GM10266 (cell line): ENCODE measurements around the gene ATG10.

Experiments used
- DNase-seq: peaks from one replicate; pipeline ENCODE4 v3.0.0; 2012; ENCODE audit errors: extremely low spot score
- TF ChIP-seq, protein P1 (sequence below): IDR thresholded peaks from 2 replicates; pipeline ENCODE4 v1.5.1; 2012; ENCODE audit warnings: mild to moderate bottlenecking, low read depth; ENCODE audit not compliant: control insufficient read depth, insufficient read depth; ENCODE audit errors: missing control alignments

ATG10 gene

DNA sequence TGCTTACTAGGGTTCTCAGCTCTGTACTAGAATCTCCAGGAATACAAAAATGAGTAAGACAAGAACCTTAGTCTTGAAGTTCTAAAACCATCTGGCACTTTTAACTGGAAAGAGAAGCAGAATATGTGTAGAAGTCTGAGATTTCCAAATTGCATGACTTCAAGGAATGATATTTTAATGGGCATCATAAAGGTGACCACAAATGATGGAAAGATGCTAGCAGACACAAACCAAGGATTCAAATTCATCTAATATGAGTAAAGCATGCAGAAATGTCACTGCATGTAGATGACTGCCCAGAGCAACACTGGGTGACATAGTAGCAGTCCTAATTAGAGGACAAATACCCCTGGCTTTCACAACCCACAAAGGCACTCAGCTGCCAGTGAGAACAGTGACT, 189.1 kb downstream of the ATG10 start:
- TF ChIP-seq, protein P1, sequence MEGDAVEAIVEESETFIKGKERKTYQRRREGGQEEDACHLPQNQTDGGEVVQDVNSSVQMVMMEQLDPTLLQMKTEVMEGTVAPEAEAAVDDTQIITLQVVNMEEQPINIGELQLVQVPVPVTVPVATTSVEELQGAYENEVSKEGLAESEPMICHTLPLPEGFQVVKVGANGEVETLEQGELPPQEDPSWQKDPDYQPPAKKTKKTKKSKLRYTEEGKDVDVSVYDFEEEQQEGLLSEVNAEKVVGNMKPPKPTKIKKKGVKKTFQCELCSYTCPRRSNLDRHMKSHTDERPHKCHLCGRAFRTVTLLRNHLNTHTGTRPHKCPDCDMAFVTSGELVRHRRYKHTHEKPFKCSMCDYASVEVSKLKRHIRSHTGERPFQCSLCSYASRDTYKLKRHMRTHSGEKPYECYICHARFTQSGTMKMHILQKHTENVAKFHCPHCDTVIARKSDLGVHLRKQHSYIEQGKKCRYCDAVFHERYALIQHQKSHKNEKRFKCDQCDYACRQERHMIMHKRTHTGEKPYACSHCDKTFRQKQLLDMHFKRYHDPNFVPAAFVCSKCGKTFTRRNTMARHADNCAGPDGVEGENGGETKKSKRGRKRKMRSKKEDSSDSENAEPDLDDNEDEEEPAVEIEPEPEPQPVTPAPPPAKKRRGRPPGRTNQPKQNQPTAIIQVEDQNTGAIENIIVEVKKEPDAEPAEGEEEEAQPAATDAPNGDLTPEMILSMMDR: no peak
- DNase-seq: no peak

DNA sequence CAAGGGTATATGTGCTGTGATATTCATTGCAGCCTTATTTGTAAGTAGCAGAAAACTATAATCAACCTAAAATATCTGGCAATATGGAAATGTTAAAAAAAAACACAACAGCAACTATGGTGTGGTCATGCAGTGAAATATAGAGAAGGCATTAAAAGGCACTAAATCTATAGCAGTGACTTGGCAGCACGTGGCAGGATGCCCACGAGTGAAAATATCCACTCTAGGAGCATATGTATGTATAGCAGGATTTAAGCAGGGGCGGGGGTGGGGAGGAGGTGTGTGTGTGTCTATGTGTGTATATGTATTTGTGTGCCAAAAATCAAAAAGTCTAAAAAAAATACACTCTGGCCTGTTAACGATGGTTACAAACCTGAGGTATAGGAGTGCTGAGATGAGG, 190.8 kb downstream of the ATG10 start:
- TF ChIP-seq, protein P1: no peak
- no peak for DNase-seq

DNA sequence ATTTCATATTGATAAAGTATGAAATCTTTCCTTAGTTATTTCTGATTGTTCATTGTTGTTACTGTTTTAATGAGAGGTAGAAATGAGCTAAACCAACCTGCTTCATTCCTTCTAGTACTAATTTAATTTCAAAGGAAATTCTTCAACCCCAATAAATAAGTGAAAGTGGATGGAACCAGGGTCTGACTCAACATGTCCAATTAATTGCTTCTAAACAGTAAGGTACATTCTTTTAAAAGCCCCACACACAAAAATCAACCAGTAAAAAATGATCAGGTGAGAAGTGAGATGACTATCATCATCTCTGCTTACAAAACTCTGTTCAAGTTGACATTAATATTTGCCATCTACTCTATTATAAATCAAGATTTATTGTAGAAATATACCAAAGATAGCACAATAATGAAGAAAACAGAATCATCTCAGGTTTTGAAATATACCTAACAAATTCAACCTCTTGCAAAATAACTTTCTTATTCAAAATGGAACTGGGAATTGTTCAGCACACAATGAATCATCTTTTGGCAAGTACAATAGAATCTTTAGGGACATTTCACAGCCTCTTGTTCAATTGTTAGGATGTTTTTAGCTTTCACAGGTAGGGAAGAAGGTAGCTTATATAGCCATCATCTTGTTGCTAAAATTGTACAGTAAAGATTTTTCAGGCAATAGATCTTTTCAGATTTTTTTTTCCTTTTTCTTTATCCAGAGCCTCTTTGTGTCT, 191.8 kb downstream of the ATG10 start:
- DNase-seq: no peak
- TF ChIP-seq, protein P1: no peak

DNA sequence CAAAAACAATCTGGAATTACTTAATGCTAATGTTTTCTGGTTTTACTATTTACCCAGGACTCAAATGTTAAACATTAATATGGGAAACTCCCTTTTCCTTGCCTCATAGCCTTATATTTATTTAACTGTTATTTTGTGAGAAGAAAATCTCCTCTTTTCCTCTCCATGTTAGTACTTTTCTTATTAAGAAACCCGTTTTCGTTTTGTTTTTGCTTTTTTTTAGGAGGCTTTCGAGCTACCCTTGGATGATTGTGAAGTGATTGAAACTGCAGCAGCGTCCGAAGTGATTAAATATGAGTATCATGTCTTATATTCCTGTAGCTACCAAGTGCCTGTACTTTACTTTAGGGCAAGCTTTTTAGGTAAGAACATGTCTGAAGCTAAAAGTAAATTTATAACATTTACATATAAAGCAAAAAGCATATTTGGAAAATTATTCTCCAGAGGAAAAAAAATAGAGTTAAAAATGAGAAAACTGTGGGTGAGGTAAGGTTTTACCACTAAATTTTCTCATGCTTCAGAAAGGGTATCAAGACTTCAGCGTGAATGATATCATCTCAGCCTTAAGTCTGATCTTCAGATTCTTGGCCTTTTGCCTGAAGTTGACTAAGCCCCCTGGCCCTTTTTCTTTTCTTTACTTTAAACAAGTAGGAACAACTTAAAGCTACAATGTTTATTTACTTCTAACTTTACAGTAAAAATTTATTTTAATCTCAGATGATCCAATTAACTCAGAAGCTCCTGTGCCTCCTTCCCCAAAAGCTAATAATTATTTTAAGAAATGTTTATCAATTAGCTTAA, 192.6 kb downstream of the ATG10 start:
- TF ChIP-seq, protein P1: no peak
- DNase-seq: no peak

DNA sequence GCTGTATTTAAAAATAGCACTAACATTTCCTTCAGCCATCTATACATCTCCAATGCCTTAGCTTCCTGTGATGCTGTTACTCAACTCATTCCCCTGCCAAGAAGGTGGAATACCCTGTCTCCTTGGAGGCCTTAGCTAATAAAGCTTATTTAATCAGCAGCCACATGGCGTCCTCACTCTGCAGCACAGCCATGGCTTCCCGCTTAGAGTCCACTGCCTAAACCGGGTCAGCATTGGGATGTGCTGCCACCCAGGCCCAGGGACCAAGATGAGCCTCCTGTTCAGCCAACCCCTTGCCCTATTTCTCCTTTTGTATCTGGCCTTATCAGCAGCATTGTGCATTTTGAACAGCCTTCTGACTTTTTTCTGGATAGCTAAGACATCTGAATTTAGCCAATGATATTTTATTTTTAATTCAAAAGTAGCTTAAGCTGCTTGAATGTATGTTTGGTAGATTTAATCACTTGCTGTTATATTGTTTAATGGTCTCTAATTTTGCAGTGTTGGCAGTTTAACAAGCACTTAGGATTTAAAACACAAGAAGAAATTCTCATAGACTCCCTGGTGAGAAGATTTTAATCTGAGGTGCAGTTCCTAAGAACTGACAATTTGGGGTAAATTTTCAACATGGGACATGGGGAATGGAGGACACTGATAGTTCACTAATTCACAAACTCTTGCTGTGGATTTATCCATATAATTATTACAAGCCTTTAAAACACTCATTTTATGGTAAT, 193.3 kb downstream of the ATG10 start:
- TF ChIP-seq, protein P1: no peak
- no peak for DNase-seq

DNA sequence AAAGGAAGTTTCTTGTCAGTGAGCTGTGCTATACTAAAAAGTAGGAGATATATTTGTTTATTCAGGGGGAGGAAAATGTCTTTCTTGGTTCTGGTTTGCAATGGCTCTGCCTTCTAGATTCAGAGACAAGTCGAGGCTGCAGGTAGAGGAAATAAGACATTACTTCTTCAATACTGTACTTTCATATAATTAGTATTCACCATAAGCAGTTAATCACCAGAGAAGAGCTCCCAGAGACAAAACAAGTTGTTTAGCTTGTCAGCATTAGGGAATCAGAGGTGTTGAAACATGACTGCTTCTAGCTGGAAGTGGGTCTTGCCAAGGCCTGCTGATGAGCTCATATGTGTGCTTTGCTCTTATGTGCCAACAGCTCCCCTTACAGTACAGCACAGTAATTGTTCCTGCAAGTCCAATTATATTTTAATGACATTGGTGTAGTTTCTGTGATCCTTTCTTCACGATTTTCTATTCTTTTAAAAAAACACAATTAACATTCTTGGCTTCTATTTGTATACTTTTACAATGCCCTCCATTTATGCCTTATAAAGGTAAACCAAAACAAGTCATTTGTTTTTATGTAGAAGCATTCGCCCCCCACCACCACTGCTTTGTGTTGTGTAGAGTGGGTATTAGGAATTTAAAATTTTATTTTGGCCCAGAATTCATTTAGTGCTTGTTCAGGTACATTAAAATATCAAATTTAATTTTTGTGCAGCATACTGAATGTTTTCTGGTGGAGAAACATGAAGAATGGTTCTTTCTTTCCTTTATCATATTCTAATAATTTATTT, 194.1 kb downstream of the ATG10 start:
- DNase-seq: peak; percentile 48
- TF ChIP-seq, protein P1: peak; percentile 77
